Hepatocyte (in vitro differentiated cells): ENCODE measurements around the gene RAPGEF4. TPM values are rescaled to one million over a fixed set of nuclear protein-coding genes. Genes with fewer than 3 reads are reported as not detected.
A peak's percentile ranks its signal among the peaks of the same experiment; 100 is the strongest.
"Not testable (repeated sequence)": the region's sequence is repeated elsewhere in the genome, so short reads cannot be mapped to it uniquely, and the experiment has no call there.

Source experiments
- DNase-seq: peaks from one replicate; pipeline ENCODE4 v3.0.0-alpha.2; 2016; ENCODE audit warnings: low spot score
- H2AFZ ChIP-seq: fragments of 200-600 bp; sonication (generic); 2 replicates; pipeline ENCODE4 v1.6.0; 2016; ENCODE audit warnings: antibody characterized with exemption, mild to moderate bottlenecking
- H3K27ac ChIP-seq: fragments of 200-600 bp; sonication (generic); 2 replicates; pipeline ENCODE4 v1.5.1; 2016; ENCODE audit warnings: mild to moderate bottlenecking
- H3K27me3 ChIP-seq: fragments of 200-600 bp; sonication (generic); 2 replicates; pipeline ENCODE4 v1.6.1; 2016
- H3K36me3 ChIP-seq: fragments of 200-600 bp; sonication (generic); replicated peaks from 2 replicates; pipeline ENCODE4 v1.5.1; 2016; ENCODE audit warnings: low read depth; ENCODE audit not compliant: insufficient read depth
- H3K4me1 ChIP-seq: fragments of 200-600 bp; sonication (generic); 2 replicates; pipeline ENCODE4 v1.5.1; 2016; ENCODE audit warnings: mild to moderate bottlenecking, moderate library complexity; ENCODE audit not compliant: insufficient read depth
- H3K4me2 ChIP-seq: fragments of 200-600 bp; sonication (generic); 2 replicates; pipeline ENCODE4 v1.6.0; 2016
- H3K4me3 ChIP-seq: fragments of 200-600 bp; sonication (generic); 2 replicates; pipeline ENCODE4 v1.5.1; 2016; ENCODE audit warnings: mild to moderate bottlenecking
- H3K79me2 ChIP-seq: fragments of 200-600 bp; sonication (generic); 2 replicates; pipeline ENCODE4 v1.6.0; 2017; ENCODE audit warnings: mild to moderate bottlenecking
- H3K9me2 ChIP-seq: fragments of 200-600 bp; sonication (generic); replicated peaks from 2 replicates; pipeline ENCODE4 v1.6.0; 2017; ENCODE audit warnings: mild to moderate bottlenecking; ENCODE audit not compliant: insufficient read depth
- H3K9me3 ChIP-seq: fragments of 200-600 bp; sonication (generic); 2 replicates; pipeline ENCODE4 v1.5.1; 2016; ENCODE audit warnings: low read depth, mild to moderate bottlenecking
- H4K20me1 ChIP-seq: fragments of 200-600 bp; sonication (generic); 2 replicates; pipeline ENCODE4 v1.6.0; 2016; ENCODE audit warnings: mild to moderate bottlenecking; ENCODE audit not compliant: insufficient read depth, poor library complexity, severe bottlenecking
- CTCF ChIP-seq: fragments of 200-600 bp; sonication (generic); IDR thresholded peaks from 2 replicates; pipeline ENCODE4 v1.5.1; 2016; ENCODE audit warnings: antibody characterized with exemption, mild to moderate bottlenecking; ENCODE audit not compliant: poor library complexity
- EZH2 ChIP-seq: fragments of 200-600 bp; sonication (generic); IDR thresholded peaks from 2 replicates; pipeline ENCODE4 v1.6.1; 2016; ENCODE audit warnings: antibody characterized with exemption, mild to moderate bottlenecking, borderline replicate concordance
- EZH2phosphoT487 ChIP-seq: fragments of 200-600 bp; sonication (generic); IDR thresholded peaks from one replicate; pipeline ENCODE4 v1.6.1; 2018; ENCODE audit warnings: antibody characterized with exemption, mild to moderate bottlenecking, low read depth, moderate library complexity; ENCODE audit not compliant: unreplicated experiment, severe bottlenecking
- WGBS: methylation state at CpG from one replicate; pipeline ENCODE4 v1.1.6; 2016; ENCODE audit warnings: low lambda C conversion rate; ENCODE audit errors: missing lambda C conversion rate; 5-methylcytosine and 5-hydroxymethylcytosine counted together
- polyA plus RNA-seq: library from polyadenylated mRNA; unstranded; fragments of >200 nt; fragmentation: Nextera tagmentation; extraction: Ambion mirVana; gene quantifications from 2 replicates; pipeline ENCODE4 v1.2.1, GENCODE V29; 2016
- total RNA-seq: library from RNA; depleted of rRNA; stranded (reverse); fragments of >200 nt; gene quantifications from 2 replicates; pipeline ENCODE4 v1.2.3, GENCODE V29; 2014

Gene RAPGEF4
- total and polyA plus RNA-seq, 2 experiments from 2014 or later = 1.9 to 2.0 TPM

DNA sequence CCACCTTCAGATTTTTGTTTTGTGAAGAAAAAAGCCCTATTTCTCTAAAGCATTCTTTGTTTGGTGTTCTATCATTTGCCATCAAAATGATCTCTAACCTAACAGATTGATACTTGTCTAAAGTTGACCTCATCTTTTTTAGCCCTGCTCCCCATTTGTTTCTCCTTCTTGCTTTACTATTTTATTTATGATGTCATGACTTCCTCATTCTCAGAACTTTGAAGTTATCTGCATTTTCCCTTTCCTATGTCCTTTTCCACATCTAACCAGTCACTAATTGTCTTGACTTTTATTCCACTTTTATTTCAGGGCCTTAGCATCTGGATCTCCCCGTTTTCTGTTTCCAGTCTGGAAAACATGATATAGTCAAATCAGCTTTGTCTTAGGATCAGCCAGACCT is 8.3 kb downstream of the RAPGEF4 start:
- Histone ChIP-seq H3K9me3 (no peaks in the 10 kb centered on the region), H3K4me2 (no peak overlapping the region), H3K4me1 (no peaks in the 10 kb centered on the region), H3K27ac (no peak overlapping the region), H3K9me2 (no peaks in the 10 kb centered on the region), H3K36me3 (no peaks in the 10 kb centered on the region), H3K4me3 (no peak overlapping the region), H4K20me1 (no peaks in the 10 kb centered on the region), H3K27me3 (peaks cover 2% of the 10 kb centered on the region), H2AFZ (no peak overlapping the region), H3K79me2 (no peaks in the 10 kb centered on the region)
- 100% methylated on average over 1 of the region's 1 CpG for whole genome bisulfite sequencing
- DNase-seq = no peak
- TF ChIP-seq CTCF (no peak), EZH2phosphoT487 (no peak), EZH2 (no peak)

DNA sequence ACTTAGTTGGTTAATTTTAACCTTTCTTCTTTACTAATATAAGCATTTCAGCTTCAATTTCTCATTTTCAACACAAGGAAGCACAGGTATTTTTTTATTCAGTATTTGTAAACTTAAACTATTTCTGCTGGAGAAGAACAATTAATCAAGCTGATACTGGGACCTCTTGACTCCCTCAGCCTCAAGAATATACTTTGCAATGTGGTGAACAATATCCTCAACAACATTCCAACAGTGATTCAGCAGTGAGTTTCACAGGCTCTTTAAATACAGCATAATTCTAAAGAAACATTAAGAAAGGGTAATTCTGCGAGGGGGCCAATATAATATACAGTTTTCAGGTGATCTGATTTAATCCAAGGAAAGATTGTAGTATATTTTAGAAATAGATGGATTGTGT is 10.0 kb downstream of the RAPGEF4 start:
- Histone ChIP-seq H2AFZ (no peak overlapping the region), H3K27me3 (no peaks in the 10 kb centered on the region), H3K36me3 (no peaks in the 10 kb centered on the region), H3K4me1 (no peaks in the 10 kb centered on the region), H3K79me2 (no peaks in the 10 kb centered on the region), H4K20me1 (no peaks in the 10 kb centered on the region), H3K4me2 (no peak overlapping the region), H3K9me3 (no peaks in the 10 kb centered on the region), H3K4me3 (no peak overlapping the region), H3K27ac (no peak overlapping the region), H3K9me2 (no peaks in the 10 kb centered on the region)
- TF ChIP-seq EZH2phosphoT487 = no peak
- TF ChIP-seq EZH2 = no peak
- no peak for TF ChIP-seq CTCF
- DNase-seq = no peak
- WGBS = 90% methylated on average over 1 of the region's 1 CpG

- H2AFZ ChIP-seq, H3K4me1 ChIP-seq, H3K27me3 ChIP-seq, H3K9me3 ChIP-seq, H4K20me1 ChIP-seq, H3K79me2 ChIP-seq, H3K9me2 ChIP-seq, H3K36me3 ChIP-seq, H3K4me3 ChIP-seq, H3K4me2 ChIP-seq, DNase-seq: not testable (repeated sequence)
- peak overlapping the region; percentile 18 for H3K27ac ChIP-seq
- WGBS = 89% methylated on average over 2 of the region's 2 CpGs
Observed at GRCh38 chr2:172748543-172748942, 12.9 kb downstream of the RAPGEF4 start.

- whole genome bisulfite sequencing = 89% methylated on average over 6 of the region's 6 CpGs
- Histone ChIP-seq H4K20me1 (no peaks in the 10 kb centered on the region), H3K36me3 (no peaks in the 10 kb centered on the region)
Observed at GRCh38 chr2:172749388-172749787, 13.7 kb downstream of the RAPGEF4 start.

More at GRCh38 chr2:172749388-172749787, 13.7 kb downstream of the RAPGEF4 start:
- Histone ChIP-seq H3K27me3 (no peaks in the 10 kb centered on the region), H3K9me3 (no peaks in the 10 kb centered on the region), H3K4me3 (no peak overlapping the region), H3K79me2 (no peaks in the 10 kb centered on the region), H3K4me1 (no peaks in the 10 kb centered on the region), H3K27ac (no peak overlapping the region), H3K4me2 (no peak overlapping the region), H3K9me2 (no peaks in the 10 kb centered on the region), H2AFZ (no peak overlapping the region)
- TF ChIP-seq CTCF (no peak), EZH2phosphoT487 (no peak)
- no peak for DNase-seq
